ENCODE measurements around the gene BEND2.

The BEND2 gene

DNA sequence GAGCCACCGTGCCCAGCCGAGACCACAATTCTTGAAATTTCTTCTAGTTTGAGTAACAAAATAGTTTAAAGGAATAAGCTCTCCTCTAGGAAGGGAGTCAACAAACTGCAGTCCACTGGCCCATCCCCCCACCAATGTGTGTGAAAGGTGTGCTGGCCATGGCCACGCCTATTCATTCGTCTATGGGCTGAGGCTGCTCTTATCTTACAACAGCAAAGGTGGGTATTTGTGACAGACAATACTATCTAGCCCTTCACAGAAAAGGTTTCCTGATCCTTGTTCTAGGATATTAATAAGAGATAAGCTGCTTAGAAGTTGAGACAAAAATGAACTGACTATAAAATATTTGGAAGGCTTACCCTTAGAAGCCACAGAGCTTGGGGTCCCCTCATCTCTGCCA, 41.2 kb downstream of the BEND2 start:
- no peaks in the 10 kb centered on the region for H3K9me3 ChIP-seq (ENCODE audit: control insufficient read depth, low read length)
- H3K4me1 ChIP-seq (ENCODE audit: control insufficient read depth, insufficient read depth, low read length, poor library complexity, severe bottlenecking), result no peaks in the 10 kb centered on the region
- H3K4me3 ChIP-seq (ENCODE audit: insufficient read depth, low read depth, low read length, poor library complexity, severe bottlenecking), result no peak overlapping the region
- no peaks in the 10 kb centered on the region for H3K27me3 ChIP-seq (replicated peaks; ENCODE audit: control insufficient read depth, insufficient read depth, low read length, poor library complexity, severe bottlenecking)
- DNase-seq, result no peak
- H3K27ac ChIP-seq (ENCODE audit: insufficient read depth, low read length, poor library complexity, severe bottlenecking), result no peak overlapping the region
- H3K36me3 ChIP-seq (ENCODE audit: control insufficient read depth, insufficient read depth, low read length), result no peaks in the 10 kb centered on the region

DNA sequence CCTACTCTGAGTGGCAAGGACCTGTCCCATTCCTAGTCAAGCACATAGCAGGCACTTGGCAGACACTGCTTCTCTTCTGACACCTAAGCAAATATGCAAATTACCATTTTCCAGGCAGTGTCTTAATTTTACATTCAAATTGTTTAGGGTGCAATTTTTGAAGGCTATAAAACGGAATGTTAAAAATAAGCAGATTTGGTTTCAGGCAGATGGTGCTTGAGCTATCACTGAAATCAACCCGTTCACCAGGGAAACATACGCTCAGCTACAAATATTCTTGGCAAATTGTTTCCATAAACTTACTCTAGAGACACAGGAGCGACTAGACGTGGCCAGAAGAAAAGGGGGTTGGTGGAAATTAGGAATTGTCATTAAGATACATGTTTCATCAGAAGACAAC, 45.7 kb downstream of the BEND2 start:
- H3K9me3 ChIP-seq (ENCODE audit: control insufficient read depth, low read length), result no peaks in the 10 kb centered on the region
- no peak for DNase-seq
- no peaks in the 10 kb centered on the region for H3K36me3 ChIP-seq (ENCODE audit: control insufficient read depth, insufficient read depth, low read length)
- H3K4me3 ChIP-seq (ENCODE audit: insufficient read depth, low read depth, low read length, poor library complexity, severe bottlenecking), result no peak overlapping the region
- H3K27ac ChIP-seq (ENCODE audit: insufficient read depth, low read length, poor library complexity, severe bottlenecking), result no peak overlapping the region
- no peaks in the 10 kb centered on the region for H3K27me3 ChIP-seq (replicated peaks; ENCODE audit: control insufficient read depth, insufficient read depth, low read length, poor library complexity, severe bottlenecking)
- no peaks in the 10 kb centered on the region for H3K4me1 ChIP-seq (ENCODE audit: control insufficient read depth, insufficient read depth, low read length, poor library complexity, severe bottlenecking)

DNA sequence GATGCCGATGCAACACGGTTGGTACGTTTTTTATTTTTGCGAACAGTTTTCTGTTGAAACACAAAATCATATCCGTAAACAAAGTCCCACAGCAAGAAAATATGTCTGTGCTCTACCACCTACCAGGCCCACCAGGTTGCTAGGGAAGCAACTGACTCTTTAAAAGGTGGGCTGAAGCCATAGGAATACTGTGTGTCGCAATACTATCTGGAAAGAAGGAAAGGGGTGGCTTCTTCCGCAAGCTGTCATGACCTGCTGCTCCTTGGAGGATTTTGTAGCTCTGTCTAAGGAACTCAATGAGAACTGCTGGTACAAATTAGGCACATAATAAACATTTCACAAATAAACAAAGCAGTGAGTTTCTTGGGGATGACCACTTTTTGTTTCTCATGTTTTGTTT, 46.5 kb downstream of the BEND2 start:
- DNase-seq, result no peak
- no peaks in the 10 kb centered on the region for H3K36me3 ChIP-seq (ENCODE audit: control insufficient read depth, insufficient read depth, low read length)
- H3K9me3 ChIP-seq (ENCODE audit: control insufficient read depth, low read length), result no peaks in the 10 kb centered on the region
- no peaks in the 10 kb centered on the region for H3K27me3 ChIP-seq (replicated peaks; ENCODE audit: control insufficient read depth, insufficient read depth, low read length, poor library complexity, severe bottlenecking)
- H3K27ac ChIP-seq (ENCODE audit: insufficient read depth, low read length, poor library complexity, severe bottlenecking), result no peak overlapping the region
- H3K4me3 ChIP-seq (ENCODE audit: insufficient read depth, low read depth, low read length, poor library complexity, severe bottlenecking), result no peak overlapping the region
- no peaks in the 10 kb centered on the region for H3K4me1 ChIP-seq (ENCODE audit: control insufficient read depth, insufficient read depth, low read length, poor library complexity, severe bottlenecking)

DNA sequence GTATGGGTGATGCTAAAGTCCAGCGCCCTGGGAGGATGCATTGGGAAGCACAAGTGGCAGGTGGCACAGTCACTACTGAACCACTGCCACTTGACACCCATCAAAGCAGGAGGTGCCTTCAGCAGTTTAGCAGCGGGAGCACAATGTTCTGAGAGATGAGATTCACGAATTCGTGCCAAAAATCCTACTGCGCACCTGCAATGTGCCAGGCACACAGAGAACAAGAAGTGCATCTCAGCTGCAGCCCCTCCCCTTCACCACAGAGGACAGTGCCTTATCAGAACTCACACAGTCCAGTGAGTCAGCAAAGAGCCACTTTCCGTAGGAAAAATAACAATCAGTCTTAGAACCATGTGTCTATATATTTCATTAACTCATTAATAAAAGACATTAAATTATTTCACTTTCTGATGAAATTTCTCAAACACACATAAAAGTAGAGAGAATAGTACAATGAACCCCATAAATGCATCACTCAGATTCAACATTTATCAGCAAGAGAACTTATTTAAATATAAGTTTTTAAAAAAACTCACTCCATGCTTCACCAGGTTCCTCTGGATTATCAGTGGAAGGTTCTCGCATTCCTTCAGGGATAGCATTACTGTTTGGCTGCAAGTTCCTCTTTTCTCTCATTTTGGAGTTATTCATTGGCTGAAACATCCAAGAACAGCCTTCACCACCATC, 47.0 kb downstream of the BEND2 start:
- Histone ChIP-seq H3K4me3 (ENCODE audit: insufficient read depth, low read depth, low read length, poor library complexity, severe bottlenecking) (no peak overlapping the region), H3K27ac (ENCODE audit: insufficient read depth, low read length, poor library complexity, severe bottlenecking) (no peak overlapping the region), H3K36me3 (ENCODE audit: control insufficient read depth, insufficient read depth, low read length) (no peaks in the 10 kb centered on the region), H3K4me1 (ENCODE audit: control insufficient read depth, insufficient read depth, low read length, poor library complexity, severe bottlenecking) (no peaks in the 10 kb centered on the region), H3K9me3 (ENCODE audit: control insufficient read depth, low read length) (no peaks in the 10 kb centered on the region), H3K27me3 (replicated peaks; ENCODE audit: control insufficient read depth, insufficient read depth, low read length, poor library complexity, severe bottlenecking) (no peaks in the 10 kb centered on the region)
- no peak for DNase-seq

DNA sequence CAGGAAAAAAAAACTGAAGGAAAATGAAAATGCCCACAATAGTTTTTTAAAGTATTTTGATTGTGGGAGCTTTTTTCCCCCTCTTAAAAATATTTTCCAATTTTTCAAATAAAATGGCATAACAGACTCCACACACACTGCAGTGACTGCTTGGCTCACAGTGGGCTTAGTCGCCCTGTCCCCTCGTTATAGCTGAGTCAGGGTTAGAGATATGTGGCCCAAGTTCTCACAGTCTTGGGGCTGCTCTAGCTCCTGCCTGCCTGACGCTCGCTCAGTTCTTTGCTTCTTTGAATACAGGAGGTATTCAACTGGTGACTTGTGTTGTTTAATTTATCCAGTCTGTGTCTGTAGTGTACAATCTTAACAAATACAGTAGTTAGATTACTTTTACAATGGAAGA, 47.7 kb downstream of the BEND2 start:
- Histone ChIP-seq H3K36me3 (ENCODE audit: control insufficient read depth, insufficient read depth, low read length) (no peaks in the 10 kb centered on the region), H3K27ac (ENCODE audit: insufficient read depth, low read length, poor library complexity, severe bottlenecking) (no peak overlapping the region), H3K4me1 (ENCODE audit: control insufficient read depth, insufficient read depth, low read length, poor library complexity, severe bottlenecking) (no peaks in the 10 kb centered on the region), H3K27me3 (replicated peaks; ENCODE audit: control insufficient read depth, insufficient read depth, low read length, poor library complexity, severe bottlenecking) (no peaks in the 10 kb centered on the region), H3K9me3 (ENCODE audit: control insufficient read depth, low read length) (no peaks in the 10 kb centered on the region), H3K4me3 (ENCODE audit: insufficient read depth, low read depth, low read length, poor library complexity, severe bottlenecking) (no peak overlapping the region)
- no peak for DNase-seq

DNA sequence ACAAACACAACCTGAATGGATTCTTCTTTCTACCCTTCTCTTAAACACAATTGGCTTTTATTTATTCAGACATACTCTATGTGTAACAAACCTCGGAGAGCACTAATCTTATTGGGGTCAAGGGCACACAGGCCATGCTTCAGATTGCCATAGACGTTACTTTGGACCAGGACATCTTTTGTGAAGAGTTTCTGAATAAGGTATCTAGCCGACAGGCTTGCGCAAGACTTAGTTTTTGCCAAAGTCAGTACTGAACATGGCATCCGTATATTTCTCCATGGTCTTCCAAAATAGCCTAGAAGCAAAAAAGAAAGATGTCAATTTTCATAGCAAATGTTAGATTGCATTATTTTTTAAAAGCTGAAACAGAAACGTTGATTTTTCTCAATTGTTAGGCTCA, 49.8 kb downstream of the BEND2 start:
- Histone ChIP-seq H3K4me1 (ENCODE audit: control insufficient read depth, insufficient read depth, low read length, poor library complexity, severe bottlenecking) (no peaks in the 10 kb centered on the region), H3K36me3 (ENCODE audit: control insufficient read depth, insufficient read depth, low read length) (no peaks in the 10 kb centered on the region), H3K9me3 (ENCODE audit: control insufficient read depth, low read length) (no peaks in the 10 kb centered on the region), H3K27me3 (replicated peaks; ENCODE audit: control insufficient read depth, insufficient read depth, low read length, poor library complexity, severe bottlenecking) (no peaks in the 10 kb centered on the region), H3K4me3 (ENCODE audit: insufficient read depth, low read depth, low read length, poor library complexity, severe bottlenecking) (no peak overlapping the region), H3K27ac (ENCODE audit: insufficient read depth, low read length, poor library complexity, severe bottlenecking) (no peak overlapping the region)
- no peak for DNase-seq

DNA sequence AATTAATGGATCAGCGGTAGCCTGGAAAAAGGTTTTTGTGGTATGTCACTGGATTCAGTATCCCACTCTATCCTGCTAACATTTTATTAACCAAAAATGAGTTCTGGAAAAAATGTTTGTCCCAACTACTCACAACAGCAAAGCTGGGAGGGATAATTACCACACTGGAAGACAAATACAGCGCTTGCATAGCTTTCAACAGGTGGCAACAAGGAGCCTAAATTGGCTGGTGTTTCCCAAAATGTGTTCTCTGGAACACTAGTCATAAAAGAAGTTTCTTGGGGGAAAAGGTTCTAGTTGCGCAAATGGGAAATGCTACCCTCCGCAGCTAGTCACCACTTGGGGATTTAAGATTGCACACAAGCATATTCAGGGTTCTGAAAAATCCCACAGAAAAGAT, 54.6 kb downstream of the BEND2 start:
- no peaks in the 10 kb centered on the region for H3K4me1 ChIP-seq (ENCODE audit: control insufficient read depth, insufficient read depth, low read length, poor library complexity, severe bottlenecking)

DNA sequence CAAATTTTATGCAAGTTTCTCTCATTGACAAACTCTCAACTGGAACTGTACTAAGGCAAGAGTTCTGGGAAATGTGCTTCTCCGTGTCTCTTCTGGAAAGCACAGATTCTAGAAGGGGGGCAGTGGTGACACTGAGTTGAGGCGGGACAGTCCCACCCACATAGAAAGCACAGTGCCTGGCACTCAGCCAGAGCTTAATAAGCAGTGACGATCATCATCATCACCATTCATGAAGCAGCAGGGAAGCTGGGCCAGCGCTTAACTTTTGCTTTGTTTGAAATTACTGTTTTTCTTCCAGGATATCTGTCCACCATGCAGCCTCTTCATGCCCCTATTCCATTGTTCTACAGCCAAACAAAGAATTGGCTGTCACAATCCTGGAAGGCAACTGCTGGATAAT, 60.3 kb downstream of the BEND2 start:
- Histone ChIP-seq H3K9me3 (ENCODE audit: control insufficient read depth, low read length) (no peaks in the 10 kb centered on the region), H3K27ac (ENCODE audit: insufficient read depth, low read length, poor library complexity, severe bottlenecking) (no peak overlapping the region), H3K4me3 (ENCODE audit: insufficient read depth, low read depth, low read length, poor library complexity, severe bottlenecking) (no peak overlapping the region), H3K36me3 (ENCODE audit: control insufficient read depth, insufficient read depth, low read length) (no peaks in the 10 kb centered on the region), H3K4me1 (ENCODE audit: control insufficient read depth, insufficient read depth, low read length, poor library complexity, severe bottlenecking) (no peaks in the 10 kb centered on the region), H3K27me3 (replicated peaks; ENCODE audit: control insufficient read depth, insufficient read depth, low read length, poor library complexity, severe bottlenecking) (no peaks in the 10 kb centered on the region)
- DNase-seq, result no peak

More for the DNA sequence above, 54.6 kb downstream of the BEND2 start:
- no peak for DNase-seq
- Histone ChIP-seq H3K9me3 (ENCODE audit: control insufficient read depth, low read length) (no peaks in the 10 kb centered on the region), H3K4me3 (ENCODE audit: insufficient read depth, low read depth, low read length, poor library complexity, severe bottlenecking) (no peak overlapping the region), H3K36me3 (ENCODE audit: control insufficient read depth, insufficient read depth, low read length) (no peaks in the 10 kb centered on the region), H3K27ac (ENCODE audit: insufficient read depth, low read length, poor library complexity, severe bottlenecking) (no peak overlapping the region), H3K27me3 (replicated peaks; ENCODE audit: control insufficient read depth, insufficient read depth, low read length, poor library complexity, severe bottlenecking) (no peaks in the 10 kb centered on the region)

DNA sequence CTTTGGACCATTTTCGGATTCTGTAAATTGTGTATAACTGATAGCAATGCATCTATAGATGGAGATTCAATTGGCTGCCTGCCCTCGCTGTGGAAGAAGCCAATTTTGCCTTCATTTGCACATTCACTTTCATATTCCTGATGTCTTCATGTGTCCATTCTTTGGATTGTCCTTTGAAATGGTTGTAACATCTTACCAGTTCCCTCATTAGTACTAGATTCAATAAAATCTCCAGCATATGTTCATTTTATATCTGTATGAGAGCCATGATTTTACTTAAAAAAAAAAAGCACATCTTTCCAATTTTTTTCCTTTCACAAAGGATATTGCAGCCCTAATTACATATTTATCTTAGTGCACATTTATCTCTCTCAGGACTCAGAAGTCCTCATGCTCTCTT, 61.7 kb downstream of the BEND2 start:
- no peaks in the 10 kb centered on the region for H3K36me3 ChIP-seq (ENCODE audit: control insufficient read depth, insufficient read depth, low read length)
- no peak overlapping the region for H3K27ac ChIP-seq (ENCODE audit: insufficient read depth, low read length, poor library complexity, severe bottlenecking)
- no peaks in the 10 kb centered on the region for H3K4me1 ChIP-seq (ENCODE audit: control insufficient read depth, insufficient read depth, low read length, poor library complexity, severe bottlenecking)
- H3K9me3 ChIP-seq (ENCODE audit: control insufficient read depth, low read length), result no peaks in the 10 kb centered on the region
- no peaks in the 10 kb centered on the region for H3K27me3 ChIP-seq (replicated peaks; ENCODE audit: control insufficient read depth, insufficient read depth, low read length, poor library complexity, severe bottlenecking)
- no peak overlapping the region for H3K4me3 ChIP-seq (ENCODE audit: insufficient read depth, low read depth, low read length, poor library complexity, severe bottlenecking)
- DNase-seq, result no peak

DNA sequence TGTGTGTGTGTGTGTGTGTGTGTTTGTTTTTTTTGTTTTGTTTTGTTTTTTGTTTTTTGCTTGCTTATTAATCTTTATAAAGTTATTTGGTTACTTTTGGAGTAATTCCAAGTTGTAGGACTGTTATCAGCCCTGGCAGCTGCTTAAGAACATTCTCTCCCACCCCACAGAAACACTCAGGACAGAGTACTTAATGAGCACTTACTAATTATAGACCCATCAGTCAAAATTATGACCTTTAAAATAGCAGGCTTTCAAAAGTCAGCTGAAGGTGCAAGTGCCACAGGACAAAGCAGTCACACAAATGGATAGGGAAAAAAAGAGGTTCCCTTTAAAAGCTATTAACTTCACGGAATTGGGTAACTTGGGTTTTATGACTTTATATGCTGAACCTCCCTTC, 69.0 kb downstream of the BEND2 start:
- Histone ChIP-seq H3K27ac (ENCODE audit: insufficient read depth, low read length, poor library complexity, severe bottlenecking) (no peak overlapping the region), H3K4me3 (ENCODE audit: insufficient read depth, low read depth, low read length, poor library complexity, severe bottlenecking) (no peak overlapping the region), H3K4me1 (ENCODE audit: control insufficient read depth, insufficient read depth, low read length, poor library complexity, severe bottlenecking) (no peaks in the 10 kb centered on the region), H3K9me3 (ENCODE audit: control insufficient read depth, low read length) (no peaks in the 10 kb centered on the region), H3K27me3 (replicated peaks; ENCODE audit: control insufficient read depth, insufficient read depth, low read length, poor library complexity, severe bottlenecking) (no peaks in the 10 kb centered on the region), H3K36me3 (ENCODE audit: control insufficient read depth, insufficient read depth, low read length) (no peaks in the 10 kb centered on the region)
- DNase-seq, result no peak
